SW480 (cell line): ENCODE measurements around the gene RXFP1.

Experiments
- DNase-seq: peaks from one replicate; pipeline ENCODE4 v3.0.0-alpha.2; 2016; ENCODE audit warnings: low spot score

Gene RXFP1

GRCh38 chr4:158521484-158522088, at the start of gene RXFP1:
RXFP1 (plus strand) TSS chr4:158521882; CDS start chr4:158521977, 95 bp downstream.
- no peak for DNase-seq

GRCh38 chr4:158481811-158482210, 39.9 kb upstream of the RXFP1 start:
- DNase-seq = no peak

- DNase-seq = no peak
Measured at GRCh38 chr4:158484173-158484885, 37.4 kb upstream of the RXFP1 start.

GRCh38 chr4:158490629-158491028, 31.1 kb upstream of the RXFP1 start:
- DNase-seq = no peak

GRCh38 chr4:158492391-158492790, 29.3 kb upstream of the RXFP1 start:
- no peak for DNase-seq

- DNase-seq = no peak
Measured at GRCh38 chr4:158496030-158496741, 25.5 kb upstream of the RXFP1 start.

- DNase-seq = no peak
Measured at GRCh38 chr4:158500054-158500453, 21.6 kb upstream of the RXFP1 start.

- no peak for DNase-seq
Measured at GRCh38 chr4:158513256-158513655, 8.4 kb upstream of the RXFP1 start.

- no peak for DNase-seq
Measured at GRCh38 chr4:158519226-158519625, 2.5 kb upstream of the RXFP1 start.

GRCh38 chr4:158523990-158524535, 2.4 kb downstream of the RXFP1 start:
- no peak for DNase-seq

- no peak for DNase-seq
Measured at GRCh38 chr4:158527516-158527915, 5.8 kb downstream of the RXFP1 start.

GRCh38 chr4:158529505-158529904, 7.8 kb downstream of the RXFP1 start:
- DNase-seq = no peak

GRCh38 chr4:158530381-158530780, 8.7 kb downstream of the RXFP1 start:
- no peak for DNase-seq

GRCh38 chr4:158530898-158531297, 9.2 kb downstream of the RXFP1 start:
- DNase-seq = no peak

GRCh38 chr4:158532556-158533231, 11.0 kb downstream of the RXFP1 start:
- no peak for DNase-seq

GRCh38 chr4:158534727-158535126, 13.0 kb downstream of the RXFP1 start:
- DNase-seq = no peak

GRCh38 chr4:158535130-158535614, 13.5 kb downstream of the RXFP1 start:
- no peak for DNase-seq

- no peak for DNase-seq
Measured at GRCh38 chr4:158536833-158537232, 15.2 kb downstream of the RXFP1 start.

GRCh38 chr4:158538176-158538575, 16.5 kb downstream of the RXFP1 start:
- no peak for DNase-seq

GRCh38 chr4:158538911-158539310, 17.2 kb downstream of the RXFP1 start:
- no peak for DNase-seq

GRCh38 chr4:158540125-158540907, 18.6 kb downstream of the RXFP1 start:
- no peak for DNase-seq
